Cardiac muscle cell (in vitro differentiated cells and primary cell): ENCODE data around the gene RESF1. TPM values are rescaled to one million over a fixed set of nuclear protein-coding genes. Genes with fewer than 3 reads are reported as not detected.
"Not testable (repeated sequence)": the region's sequence is repeated elsewhere in the genome, so short reads cannot be mapped to it uniquely, and the experiment has no call there.

Source experiments
- DNase-seq, 2 donors: peaks; one replicate each; pipeline versions ENCODE4 v3.0.0 to v3.0.0-alpha.2; 2010 to 2017; ENCODE audit warnings: low read depth in 1 of 2, low spot score in 1 of 2
- H3K27ac ChIP-seq: fragments of 200-600 bp; sonication (generic); 2 replicates; pipeline ENCODE4 v1.5.1; 2016
- H3K27me3 ChIP-seq: fragments of 200-600 bp; sonication (generic); 2 replicates; pipeline ENCODE4 v1.6.0; 2016; ENCODE audit warnings: control low read depth
- H3K36me3 ChIP-seq: fragments of 200-600 bp; sonication (generic); 2 replicates; pipeline ENCODE4 v1.5.1; 2016; ENCODE audit warnings: control low read depth
- H3K4me1 ChIP-seq: fragments of 200-600 bp; sonication (generic); 2 replicates; pipeline ENCODE4 v1.8.1; 2017; ENCODE audit warnings: low read depth, mild to moderate bottlenecking, mixed run types
- H3K4me3 ChIP-seq: fragments of 200-600 bp; sonication (generic); 2 replicates; pipeline ENCODE4 v1.5.1; 2016; ENCODE audit warnings: mild to moderate bottlenecking
- H3K9me3 ChIP-seq: fragments of 200-600 bp; sonication (generic); 2 replicates; pipeline ENCODE4 v1.5.1; 2017; ENCODE audit warnings: low read depth, mild to moderate bottlenecking, control low read depth
- CTCF ChIP-seq: IDR thresholded peaks from 2 replicates; pipeline ENCODE4 v1.5.1; 2012; ENCODE audit warnings: low read depth, mild to moderate bottlenecking, low read length
- polyA plus RNA-seq: library from polyadenylated mRNA; unstranded; fragments of >200 nt; fragmentation: Nextera tagmentation; extraction: Ambion mirVana; gene quantifications from 2 replicates; pipeline ENCODE4 v1.2.1, GENCODE V29; 2016
- total RNA-seq: library from RNA; depleted of rRNA; stranded (reverse); fragments of >200 nt; gene quantifications from 2 replicates; pipeline ENCODE4 v1.2.3, GENCODE V29; 2016

Gene RESF1
- total and polyA plus RNA-seq, 2 experiments from 2014 or later: 15.7 to 39.6 TPM

- TF ChIP-seq CTCF: no peak
- DNase-seq: no peak
- Histone ChIP-seq H3K27ac (no peak overlapping the region), H3K4me3 (no peak overlapping the region), H3K36me3 (no peaks in the 10 kb centered on the region), H3K4me1 (no peaks in the 10 kb centered on the region), H3K27me3 (no peaks in the 10 kb centered on the region), H3K9me3 (no peaks in the 10 kb centered on the region)
These were observed 11.2 kb upstream of the RESF1 start for GRCh38 chr12:31947971-31948370.

GRCh38 chr12:31948697-31949359, 10.4 kb upstream of the RESF1 start:
- not testable (repeated sequence) for H3K36me3 ChIP-seq, H3K9me3 ChIP-seq, H3K27ac ChIP-seq, DNase-seq, H3K4me3 ChIP-seq, H3K27me3 ChIP-seq, H3K4me1 ChIP-seq

- Histone ChIP-seq H3K36me3 (no peaks in the 10 kb centered on the region), H3K4me1 (no peaks in the 10 kb centered on the region), H3K27ac (no peak overlapping the region), H3K9me3 (peaks cover 2% of the 10 kb centered on the region), H3K27me3 (no peaks in the 10 kb centered on the region), H3K4me3 (no peak overlapping the region)
- DNase-seq: no peak
- TF ChIP-seq CTCF: no peak
These were observed 9.1 kb upstream of the RESF1 start for GRCh38 chr12:31950088-31950487.

GRCh38 chr12:31950492-31950891, 8.7 kb upstream of the RESF1 start:
- Histone ChIP-seq H3K27me3 (no peaks in the 10 kb centered on the region), H3K9me3 (peaks cover 2% of the 10 kb centered on the region), H3K4me3 (no peak overlapping the region), H3K36me3 (no peaks in the 10 kb centered on the region), H3K4me1 (no peaks in the 10 kb centered on the region), H3K27ac (no peak overlapping the region)
- TF ChIP-seq CTCF: no peak
- DNase-seq: no peak

- no peak for DNase-seq
- no peak for TF ChIP-seq CTCF
- no peaks in the 10 kb centered on the region for H3K4me1 ChIP-seq
- no peak overlapping the region for H3K27ac ChIP-seq
- no peak overlapping the region for H3K4me3 ChIP-seq
- H3K36me3 ChIP-seq: no peaks in the 10 kb centered on the region
- no peaks in the 10 kb centered on the region for H3K27me3 ChIP-seq
- H3K9me3 ChIP-seq: peaks cover 2% of the 10 kb centered on the region
These were observed 8.2 kb upstream of the RESF1 start for GRCh38 chr12:31951008-31951407.

GRCh38 chr12:31951939-31952338, 7.3 kb upstream of the RESF1 start:
- Histone ChIP-seq H3K4me1 (no peaks in the 10 kb centered on the region), H3K4me3 (no peak overlapping the region), H3K27ac (no peak overlapping the region), H3K27me3 (no peaks in the 10 kb centered on the region), H3K9me3 (peaks cover 2% of the 10 kb centered on the region), H3K36me3 (no peaks in the 10 kb centered on the region)
- no peak for TF ChIP-seq CTCF
- DNase-seq: no peak
